ENCODE measurements around the gene GALK1. TPM values are rescaled to one million over a fixed set of nuclear protein-coding genes. Genes with fewer than 3 reads are reported as not detected.
"Not testable (repeated sequence)": the region's sequence is repeated elsewhere in the genome, so short reads cannot be mapped to it uniquely, and the experiment has no call there.

The GALK1 gene
- total RNA-seq, 1 donor from 2014 or later = 101 TPM

DNA sequence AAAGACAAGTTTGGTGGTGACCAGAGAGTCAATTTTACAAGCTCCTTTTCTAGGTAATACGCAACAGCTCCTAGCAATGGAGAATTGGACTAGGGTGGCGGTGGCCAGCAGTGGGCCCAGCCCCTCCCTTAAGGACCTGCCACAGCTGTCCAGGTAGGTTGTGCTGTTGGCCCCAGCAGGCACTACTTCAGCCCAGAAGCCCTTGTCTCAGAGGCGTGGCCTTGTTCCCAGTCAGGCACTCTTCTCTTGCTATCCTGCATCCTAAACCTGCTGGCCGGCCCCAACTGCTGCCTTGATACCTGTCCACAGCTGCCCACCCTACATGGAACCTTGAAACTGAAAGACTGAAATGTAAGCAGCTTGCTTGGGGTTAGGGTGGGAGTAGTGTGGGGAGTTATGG lies 989 bp upstream of the GALK1 start:
- no peak for DNase-seq (ENCODE audit: low read depth in 2 of 2)

GRCh38 chr17:75764417-75764710 lies 628 bp downstream of the GALK1 start:
- DNase-seq (ENCODE audit: low read depth in 2 of 2) = no peak

GRCh38 chr17:75763613-75764416 lies 1.2 kb downstream of the GALK1 start:
- no peak for DNase-seq (ENCODE audit: low read depth in 2 of 2)

GRCh38 chr17:75763269-75763607 lies 1.8 kb downstream of the GALK1 start:
- DNase-seq (ENCODE audit: low read depth in 2 of 2) = no peak

- DNase-seq (ENCODE audit: low read depth in 2 of 2) = no peak
Observed at GRCh38 chr17:75762513-75763268, 2.3 kb downstream of the GALK1 start.

- not testable (repeated sequence) for DNase-seq (ENCODE audit: low read depth in 2 of 2)
Observed at GRCh38 chr17:75759978-75760640, 4.9 kb downstream of the GALK1 start.

- no peak for DNase-seq (ENCODE audit: low read depth in 2 of 2)
Observed at GRCh38 chr17:75759457-75759856, 5.5 kb downstream of the GALK1 start.

DNA sequence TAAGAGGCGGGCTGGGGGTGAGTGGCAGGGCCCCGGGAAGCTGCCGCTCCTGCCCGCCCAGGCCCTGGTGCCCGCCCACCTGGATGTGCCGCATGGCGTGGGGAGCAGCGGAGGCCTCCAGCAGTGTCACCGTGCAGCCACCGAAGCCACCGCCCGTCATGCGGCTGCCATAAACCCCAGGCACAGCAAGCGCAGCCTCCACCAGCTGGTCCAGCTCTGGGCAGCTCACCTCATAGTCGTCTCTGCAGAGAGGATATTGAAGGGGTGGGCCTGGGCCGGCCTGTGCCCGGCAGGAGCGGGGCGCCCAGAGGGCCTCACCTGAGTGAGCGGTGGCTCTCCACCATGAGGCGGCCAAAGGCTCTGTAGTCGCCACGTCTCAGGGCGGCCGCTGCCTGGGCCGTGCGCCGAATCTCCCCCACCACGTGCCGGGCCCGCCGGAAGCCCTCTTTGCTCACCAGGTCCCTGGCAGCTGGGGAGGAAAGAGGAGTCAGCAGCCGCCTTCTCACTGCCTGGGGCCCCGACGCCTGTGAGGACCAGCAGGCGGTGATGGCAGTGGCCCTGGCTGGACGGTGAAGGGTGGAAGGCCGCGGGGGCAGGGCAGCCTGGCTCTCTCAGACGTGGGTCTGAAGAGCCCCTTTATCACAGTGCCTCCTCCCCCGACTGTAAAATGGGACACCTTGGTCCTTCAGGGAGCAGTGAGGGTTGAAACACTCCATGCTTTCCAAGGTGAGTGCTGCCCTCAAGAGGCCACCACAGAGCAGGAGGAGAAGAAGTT lies 6.7 kb downstream of the GALK1 start:
- no peak for DNase-seq (ENCODE audit: low read depth in 2 of 2)

DNA sequence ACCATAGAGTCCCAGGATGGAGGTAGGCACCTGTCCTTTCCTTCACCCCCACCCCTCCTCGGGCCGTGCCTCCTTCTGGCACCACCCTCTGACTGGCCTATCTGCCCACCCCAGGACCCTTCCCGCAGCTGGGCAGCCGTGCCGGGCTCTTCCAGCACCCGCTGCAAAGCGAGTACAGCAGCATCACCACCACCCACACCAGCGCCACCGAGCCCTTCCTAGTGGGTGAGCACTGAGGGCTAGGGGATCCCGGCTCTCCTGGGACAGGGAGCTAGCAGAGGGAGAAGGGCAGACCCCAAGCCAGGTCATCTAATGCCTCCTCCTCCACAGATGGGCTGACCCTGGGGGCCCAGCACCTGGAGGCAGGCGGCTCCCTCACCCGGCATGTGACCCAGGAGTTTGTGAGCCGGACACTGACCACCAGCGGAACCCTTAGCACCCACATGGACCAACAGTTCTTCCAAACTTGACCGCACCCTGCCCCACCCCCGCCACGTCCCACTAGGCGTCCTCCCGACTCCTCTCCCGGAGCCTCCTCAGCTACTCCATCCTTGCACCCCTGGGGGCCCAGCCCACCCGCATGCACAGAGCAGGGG lies 7.8 kb downstream of the GALK1 start:
- DNase-seq (ENCODE audit: low read depth in 2 of 2) = no peak

- no peak for DNase-seq (ENCODE audit: low read depth in 2 of 2)
Observed at GRCh38 chr17:75756451-75757085, 8.4 kb downstream of the GALK1 start.

GRCh38 chr17:75755990-75756389 lies 9.0 kb downstream of the GALK1 start:
- DNase-seq (ENCODE audit: low read depth in 2 of 2) = no peak

DNA sequence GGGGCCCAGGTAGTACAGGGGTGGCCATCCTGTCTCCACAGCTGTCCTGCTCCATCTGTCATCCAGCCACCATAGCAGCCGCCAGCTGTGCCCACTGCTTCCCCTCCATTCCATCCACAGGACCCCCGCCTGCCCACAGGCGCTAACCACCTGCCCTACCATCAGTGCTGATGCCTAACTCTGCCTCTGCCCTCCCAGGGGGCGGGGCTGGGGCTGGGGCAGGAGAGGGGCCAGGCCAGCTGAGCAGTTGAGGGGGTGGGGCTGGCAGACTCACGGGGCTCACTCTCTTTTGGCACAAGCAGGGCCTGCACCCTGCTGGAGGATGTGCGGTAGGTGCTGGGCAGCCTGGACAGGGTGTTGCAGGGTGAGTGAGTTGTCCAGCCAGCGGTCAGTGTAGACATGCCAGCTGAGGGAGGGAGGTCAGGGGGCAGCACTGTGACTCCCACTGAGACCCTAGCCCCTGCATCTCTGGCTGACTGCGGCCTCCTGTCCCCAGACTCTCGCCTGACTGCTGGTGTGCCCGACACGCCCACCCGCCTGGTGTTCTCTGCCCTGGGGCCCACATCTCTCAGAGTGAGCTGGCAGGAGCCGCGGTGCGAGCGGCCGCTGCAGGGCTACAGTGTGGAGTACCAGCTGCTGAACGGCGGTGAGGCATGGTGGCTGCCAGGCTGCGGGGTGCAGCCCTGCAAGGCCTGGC lies 9.6 kb downstream of the GALK1 start:
- DNase-seq (ENCODE audit: low read depth in 2 of 2) = no peak

GRCh38 chr17:75754378-75755204 lies 10.4 kb downstream of the GALK1 start:
- no peak for DNase-seq (ENCODE audit: low read depth in 2 of 2)

DNA sequence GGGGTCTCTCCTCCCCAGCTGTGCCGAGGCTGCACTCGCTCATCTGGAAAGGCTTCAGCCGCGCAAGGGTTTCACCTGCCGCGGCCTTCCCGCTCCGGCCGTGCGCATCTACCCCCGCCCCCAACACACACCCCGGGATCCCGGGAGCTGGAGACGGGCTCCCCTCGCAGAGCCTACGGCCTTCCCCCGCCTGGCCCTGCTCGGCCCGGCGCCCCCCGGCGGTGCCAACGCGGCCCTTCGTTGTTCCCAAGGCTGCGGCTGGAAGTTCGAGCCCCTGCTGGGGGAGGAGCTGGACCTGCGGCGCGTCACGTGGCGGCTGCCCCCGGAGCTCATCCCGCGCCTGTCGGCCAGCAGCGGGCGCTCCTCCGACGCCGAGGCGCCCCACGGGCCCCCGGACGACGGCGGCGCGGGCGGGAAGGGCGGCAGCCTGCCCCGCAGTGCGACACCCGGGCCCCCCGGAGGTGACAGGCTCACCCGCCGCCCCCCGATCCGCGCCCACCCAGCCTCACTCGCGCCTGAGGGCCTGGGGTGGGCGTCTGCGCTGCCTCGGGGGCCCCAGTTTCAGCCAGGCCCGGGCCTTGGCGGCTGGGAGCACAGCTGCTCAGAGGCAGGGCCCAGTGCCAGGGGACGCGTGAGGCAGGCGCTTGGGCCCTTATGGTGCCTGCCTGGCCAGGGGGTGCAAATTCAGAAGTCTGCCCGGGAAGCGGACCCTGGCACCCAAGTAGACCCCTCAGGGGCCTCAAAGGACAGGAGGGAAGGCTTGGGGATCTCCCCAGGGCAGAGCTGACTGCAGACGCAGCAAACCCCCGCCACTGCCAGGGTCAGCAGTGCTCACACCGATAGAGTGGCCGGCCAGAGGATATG lies 11.2 kb downstream of the GALK1 start:
- DNase-seq (ENCODE audit: low read depth in 2 of 2) = peak in 1 of 2 donors; percentile 70

DNA sequence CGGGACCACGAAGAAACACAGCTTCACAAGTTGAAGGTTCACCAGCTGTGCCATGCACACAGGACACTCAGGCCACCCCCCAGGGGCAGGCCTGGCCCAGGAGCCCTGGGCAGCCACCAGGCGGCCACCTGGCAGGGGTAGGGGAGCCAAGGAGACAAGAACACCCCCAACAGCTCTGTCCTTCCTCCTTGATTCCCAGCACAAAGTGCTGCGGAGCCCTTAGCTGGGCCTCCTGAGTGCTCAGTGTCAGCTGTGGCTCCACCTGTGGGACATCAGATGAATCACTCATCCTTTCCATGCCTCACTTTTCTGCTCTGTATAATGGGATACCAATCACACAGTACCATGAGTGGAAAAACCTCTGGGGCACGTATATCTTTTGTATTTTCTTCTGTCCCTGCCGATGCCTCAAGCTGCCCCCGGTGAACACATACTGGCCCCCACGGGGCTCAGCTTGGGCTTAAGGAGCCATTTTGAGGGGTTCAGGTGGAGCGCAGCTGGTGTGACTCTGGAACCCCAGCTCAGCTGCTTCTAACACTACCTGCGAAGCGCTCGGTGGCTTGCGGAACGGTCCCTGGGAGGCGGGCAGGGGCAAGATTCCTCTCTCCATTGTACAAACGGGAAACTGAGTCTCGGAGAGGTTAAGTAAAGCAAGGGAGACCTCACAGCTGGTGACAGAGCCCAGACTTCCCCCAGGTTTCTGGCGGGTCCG lies 12.0 kb downstream of the GALK1 start:
- no peak for DNase-seq (ENCODE audit: low read depth in 2 of 2)

- DNase-seq (ENCODE audit: low read depth in 2 of 2) = no peak
Observed at GRCh38 chr17:75752405-75752709, 12.6 kb downstream of the GALK1 start.

GRCh38 chr17:75751676-75752404 lies 13.2 kb downstream of the GALK1 start:
- DNase-seq (ENCODE audit: low read depth in 2 of 2) = no peak

All from lung microvascular endothelial cell (primary cell).